ENCODE data around the gene HELB. TPM values are rescaled to one million over a fixed set of nuclear protein-coding genes. Genes with fewer than 3 reads are reported as not detected.

HELB gene
- total and polyA plus RNA-seq, 4 donors, result 0.63 to 16.4 (median 2.5) TPM

DNA sequence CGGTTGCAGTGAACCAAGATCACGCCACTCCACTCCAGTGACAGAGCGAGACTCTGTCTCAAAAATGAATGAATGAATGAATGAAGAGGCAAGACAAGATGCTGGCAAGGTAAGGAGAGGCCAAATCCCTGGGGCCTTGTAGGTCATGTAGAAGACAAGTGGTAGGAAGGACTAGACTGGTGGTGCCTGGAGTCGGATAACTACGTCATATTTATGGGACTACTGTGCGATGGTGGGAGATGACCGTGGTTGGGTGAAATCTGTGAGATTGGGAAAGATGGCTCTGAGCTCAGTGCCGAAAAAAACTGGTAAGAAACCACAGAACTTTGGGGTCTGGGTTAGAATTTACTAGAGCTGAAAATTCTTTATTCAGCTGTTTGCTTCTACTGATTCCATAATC, 50.6 kb downstream of the HELB start:
- Histone ChIP-seq H3K36me3 (ENCODE audit: control insufficient read depth in 4 of 4, insufficient read depth in 4 of 4, low read length in 4 of 4) (peaks cover 0 to 3% (median 0%) of the 10 kb centered on the region in 4 donors), H3K27ac (ENCODE audit: low read depth in 1 of 2, low read length in 1 of 2) (no peak overlapping the region), H3K4me1 (ENCODE audit: control insufficient read depth in 5 of 5, insufficient read depth in 5 of 5, low read length in 5 of 5) (no peaks in the 10 kb centered on the region), H3K9ac (ENCODE audit: insufficient read depth in 1 of 2, low read length in 2 of 2) (no peak overlapping the region), H3K4me3 (no peak overlapping the region), H3K27me3 (ENCODE audit: control insufficient read depth in 3 of 3, insufficient read depth in 3 of 3, low read length in 2 of 3) (no peaks in the 10 kb centered on the region), H3K9me3 (ENCODE audit: control insufficient read depth in 4 of 4, insufficient read depth in 3 of 4, low read length in 3 of 4) (no peaks in the 10 kb centered on the region)
- WGBS, 2 donors, result 93 to 96% methylated on average over 8 of the region's 8 CpGs
- TF ChIP-seq, protein P1, sequence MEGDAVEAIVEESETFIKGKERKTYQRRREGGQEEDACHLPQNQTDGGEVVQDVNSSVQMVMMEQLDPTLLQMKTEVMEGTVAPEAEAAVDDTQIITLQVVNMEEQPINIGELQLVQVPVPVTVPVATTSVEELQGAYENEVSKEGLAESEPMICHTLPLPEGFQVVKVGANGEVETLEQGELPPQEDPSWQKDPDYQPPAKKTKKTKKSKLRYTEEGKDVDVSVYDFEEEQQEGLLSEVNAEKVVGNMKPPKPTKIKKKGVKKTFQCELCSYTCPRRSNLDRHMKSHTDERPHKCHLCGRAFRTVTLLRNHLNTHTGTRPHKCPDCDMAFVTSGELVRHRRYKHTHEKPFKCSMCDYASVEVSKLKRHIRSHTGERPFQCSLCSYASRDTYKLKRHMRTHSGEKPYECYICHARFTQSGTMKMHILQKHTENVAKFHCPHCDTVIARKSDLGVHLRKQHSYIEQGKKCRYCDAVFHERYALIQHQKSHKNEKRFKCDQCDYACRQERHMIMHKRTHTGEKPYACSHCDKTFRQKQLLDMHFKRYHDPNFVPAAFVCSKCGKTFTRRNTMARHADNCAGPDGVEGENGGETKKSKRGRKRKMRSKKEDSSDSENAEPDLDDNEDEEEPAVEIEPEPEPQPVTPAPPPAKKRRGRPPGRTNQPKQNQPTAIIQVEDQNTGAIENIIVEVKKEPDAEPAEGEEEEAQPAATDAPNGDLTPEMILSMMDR (IDR thresholded peaks at IDR 0.05; ENCODE audit: control extremely low read depth, extremely low read depth), result no peak
- DNase-seq (no peak), ATAC-seq (ENCODE audit: insufficient read depth, low FRiP score) (no peak)

DNA sequence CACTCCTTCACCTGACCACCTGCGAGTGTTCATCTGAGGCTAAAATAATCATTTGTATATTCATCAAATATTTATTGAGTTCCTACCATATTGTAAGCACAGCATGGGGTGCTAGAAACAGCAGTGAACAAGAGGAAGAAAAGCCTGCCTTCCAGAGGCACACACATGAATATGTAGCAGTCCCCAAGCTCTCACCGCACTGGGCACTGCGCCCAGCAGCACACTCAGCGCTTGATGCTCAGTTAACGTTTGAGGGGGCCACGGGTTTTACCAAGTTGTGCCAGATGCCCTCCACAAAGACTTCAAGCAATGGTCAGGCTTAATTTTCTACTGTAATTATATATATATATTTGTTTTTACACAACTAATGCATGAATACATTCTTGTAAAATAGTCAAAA, 52.0 kb downstream of the HELB start:
- TF ChIP-seq, protein P1 (IDR thresholded peaks at IDR 0.05; ENCODE audit: control extremely low read depth, extremely low read depth), result no peak
- H3K27ac ChIP-seq (ENCODE audit: low read depth in 1 of 2, low read length in 1 of 2), result no peak overlapping the region
- peak in 1 of 3 donors; percentile 19 for DNase-seq
- WGBS, 2 donors, result 73 to 84% methylated on average over 6 of the region's 6 CpGs
- no peaks in the 10 kb centered on the region for H3K9me3 ChIP-seq (ENCODE audit: control insufficient read depth in 4 of 4, insufficient read depth in 3 of 4, low read length in 3 of 4)
- ATAC-seq (ENCODE audit: insufficient read depth, low FRiP score), result no peak
- no peaks in the 10 kb centered on the region for H3K36me3 ChIP-seq (ENCODE audit: control insufficient read depth in 4 of 4, insufficient read depth in 4 of 4, low read length in 4 of 4)
- H3K27me3 ChIP-seq (ENCODE audit: control insufficient read depth in 3 of 3, insufficient read depth in 3 of 3, low read length in 2 of 3), result no peaks in the 10 kb centered on the region
- H3K9ac ChIP-seq (ENCODE audit: insufficient read depth in 1 of 2, low read length in 2 of 2), result no peak overlapping the region
- no peak overlapping the region for H3K4me3 ChIP-seq
- H3K4me1 ChIP-seq (ENCODE audit: control insufficient read depth in 5 of 5, insufficient read depth in 5 of 5, low read length in 5 of 5), result no peaks in the 10 kb centered on the region

DNA sequence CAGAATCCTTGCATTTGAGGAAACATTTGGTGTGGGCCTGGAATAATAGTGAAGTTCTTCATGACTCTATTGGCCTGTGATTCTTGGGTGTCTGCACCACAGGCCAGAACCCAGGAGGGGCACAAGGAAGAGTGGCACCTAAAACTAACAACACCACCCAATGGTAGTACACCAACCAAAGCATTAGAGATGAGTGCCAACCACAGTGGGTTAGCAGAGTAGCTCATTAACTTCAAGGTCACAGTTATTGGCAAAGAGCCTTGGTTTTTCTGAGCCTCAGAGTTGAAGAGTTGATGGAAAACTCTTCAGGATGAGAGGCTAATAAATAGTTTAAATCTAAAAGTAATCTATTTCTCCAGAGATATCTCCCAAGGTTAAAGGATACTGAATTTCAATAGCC, 57.0 kb downstream of the HELB start:
- ATAC-seq (ENCODE audit: insufficient read depth, low FRiP score) (no peak), DNase-seq (no peak)
- no peak overlapping the region for H3K9ac ChIP-seq (ENCODE audit: insufficient read depth in 1 of 2, low read length in 2 of 2)

DNA sequence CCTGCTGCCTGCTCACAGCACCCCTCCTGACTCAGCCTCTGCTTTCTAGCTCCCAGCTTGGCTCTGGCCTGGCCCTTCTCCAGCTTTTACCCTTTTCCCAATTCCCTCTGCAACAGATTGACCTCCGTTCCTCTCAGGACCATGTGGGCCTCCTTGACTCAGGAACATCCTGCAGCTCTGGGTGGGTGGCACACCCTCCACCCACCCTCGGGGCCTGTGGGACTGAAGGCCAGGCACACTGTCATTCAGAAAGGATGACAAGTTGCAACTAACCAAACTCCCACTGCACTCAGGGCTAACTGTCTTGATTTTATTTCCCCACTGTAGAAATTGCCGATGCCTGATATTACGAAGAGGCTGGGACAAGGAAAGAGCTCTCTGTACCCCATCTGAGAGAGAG, 59.4 kb downstream of the HELB start:
- Histone ChIP-seq H3K9me3 (ENCODE audit: control insufficient read depth in 4 of 4, insufficient read depth in 3 of 4, low read length in 3 of 4) (no peaks in the 10 kb centered on the region), H3K36me3 (ENCODE audit: control insufficient read depth in 4 of 4, insufficient read depth in 4 of 4, low read length in 4 of 4) (no peaks in the 10 kb centered on the region), H3K27me3 (ENCODE audit: control insufficient read depth in 3 of 3, insufficient read depth in 3 of 3, low read length in 2 of 3) (no peaks in the 10 kb centered on the region), H3K4me3 (no peak overlapping the region), H3K4me1 (ENCODE audit: control insufficient read depth in 5 of 5, insufficient read depth in 5 of 5, low read length in 5 of 5) (no peaks in the 10 kb centered on the region), H3K9ac (ENCODE audit: insufficient read depth in 1 of 2, low read length in 2 of 2) (no peak overlapping the region), H3K27ac (ENCODE audit: low read depth in 1 of 2, low read length in 1 of 2) (no peak overlapping the region)
- TF ChIP-seq, protein P1 (IDR thresholded peaks at IDR 0.05; ENCODE audit: control extremely low read depth, extremely low read depth), result no peak
- DNase-seq (no peak), ATAC-seq (ENCODE audit: insufficient read depth, low FRiP score) (no peak)
- 90 to 92% methylated on average over 4 of the region's 4 CpGs for WGBS, 2 donors

More for the DNA sequence above, 57.0 kb downstream of the HELB start:
- TF ChIP-seq, protein P1 (IDR thresholded peaks at IDR 0.05; ENCODE audit: control extremely low read depth, extremely low read depth), result no peak
- Histone ChIP-seq H3K27me3 (ENCODE audit: control insufficient read depth in 3 of 3, insufficient read depth in 3 of 3, low read length in 2 of 3) (no peaks in the 10 kb centered on the region), H3K9me3 (ENCODE audit: control insufficient read depth in 4 of 4, insufficient read depth in 3 of 4, low read length in 3 of 4) (no peaks in the 10 kb centered on the region), H3K27ac (ENCODE audit: low read depth in 1 of 2, low read length in 1 of 2) (no peak overlapping the region), H3K36me3 (ENCODE audit: control insufficient read depth in 4 of 4, insufficient read depth in 4 of 4, low read length in 4 of 4) (no peaks in the 10 kb centered on the region), H3K4me3 (no peak overlapping the region), H3K4me1 (ENCODE audit: control insufficient read depth in 5 of 5, insufficient read depth in 5 of 5, low read length in 5 of 5) (no peaks in the 10 kb centered on the region)
